ENCODE measurements around the gene RBM14. TPM values are rescaled to one million over a fixed set of nuclear protein-coding genes. Genes with fewer than 3 reads are reported as not detected.

The RBM14 gene
- total and polyA plus RNA-seq, 10 of the 15 experiments (the other 5 are each of a cell fraction or from before 2014, with no cell fraction given): 5.4 to 140 (median 44.5) TPM

DNA sequence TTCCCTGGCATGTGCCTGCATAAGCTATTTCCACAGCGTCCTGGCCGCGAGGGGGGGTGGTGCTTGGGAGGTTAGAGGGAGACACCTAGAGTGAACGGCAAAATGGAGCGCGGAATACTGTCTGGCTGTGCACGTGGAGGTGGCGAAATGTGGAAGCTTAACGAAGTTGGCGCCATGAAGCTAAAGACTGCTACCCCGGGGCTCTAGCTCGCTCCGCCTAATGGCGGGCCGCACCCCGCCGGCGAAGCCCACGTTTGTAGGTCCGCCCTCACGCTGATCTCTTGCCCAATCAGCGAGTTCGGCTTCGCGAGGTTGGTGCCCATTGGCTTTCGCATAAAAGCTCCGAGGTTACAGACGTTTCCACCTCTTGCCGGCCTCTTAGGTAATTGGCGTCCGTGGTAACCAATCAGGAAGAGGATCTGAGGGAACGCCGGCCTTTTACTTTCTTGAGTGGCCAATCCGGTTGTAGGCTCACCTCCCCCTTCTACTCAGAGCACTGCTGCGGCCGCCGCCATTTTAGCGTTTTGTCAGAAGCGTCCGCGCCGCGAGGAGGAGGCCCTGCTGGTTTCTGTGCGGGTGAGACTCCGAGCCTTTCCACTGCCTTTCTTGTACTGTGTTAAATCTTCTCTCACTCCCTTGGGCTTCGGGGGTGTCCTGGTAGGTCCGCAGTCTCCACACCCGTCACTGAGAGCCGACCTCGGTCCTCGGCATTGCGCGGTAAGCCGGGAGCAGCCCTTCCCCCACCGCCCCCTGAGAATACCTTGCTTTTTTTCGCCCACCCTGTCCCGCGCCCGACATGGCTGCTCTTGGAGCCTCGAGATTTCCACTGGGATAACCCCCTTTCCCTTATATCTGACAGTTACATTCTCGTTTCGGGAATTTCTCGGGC, 22.0 kb downstream of the RBM14 start, which contains the start of gene RBM4 (continued):
- TF ChIP-seq BCLAF1 (IDR thresholded peaks at IDR 0.05) (no peak), TAF1 (IDR thresholded peaks at IDR 0.05; ENCODE audit: borderline replicate concordance, low read depth, low read length) (peak; percentile 88), ZNF274 (IDR thresholded peaks at IDR 0.05; ENCODE audit: insufficient read depth, insufficient read length) (no peak), TCF3 (IDR thresholded peaks at IDR 0.05; ENCODE audit: borderline replicate concordance, insufficient read depth, low read depth, low read length) (peak; percentile 38; the same call in 1 of the 2 replicates), NR2C1 (IDR thresholded peaks at IDR 0.05) (peak; percentile 55), ZNF384 (IDR thresholded peaks at IDR 0.05; ENCODE audit: borderline replicate concordance, low read depth, low read length) (no peak), DPF2 (IDR thresholded peaks at IDR 0.05) (peak; percentile 94), MYB (IDR thresholded peaks at IDR 0.05; ENCODE audit: borderline replicate concordance, low read depth, low read length) (no peak), KLF5 (IDR thresholded peaks at IDR 0.05; ENCODE audit: partially characterized antibody) (no peak)
- TF ChIP-seq, protein P1, sequence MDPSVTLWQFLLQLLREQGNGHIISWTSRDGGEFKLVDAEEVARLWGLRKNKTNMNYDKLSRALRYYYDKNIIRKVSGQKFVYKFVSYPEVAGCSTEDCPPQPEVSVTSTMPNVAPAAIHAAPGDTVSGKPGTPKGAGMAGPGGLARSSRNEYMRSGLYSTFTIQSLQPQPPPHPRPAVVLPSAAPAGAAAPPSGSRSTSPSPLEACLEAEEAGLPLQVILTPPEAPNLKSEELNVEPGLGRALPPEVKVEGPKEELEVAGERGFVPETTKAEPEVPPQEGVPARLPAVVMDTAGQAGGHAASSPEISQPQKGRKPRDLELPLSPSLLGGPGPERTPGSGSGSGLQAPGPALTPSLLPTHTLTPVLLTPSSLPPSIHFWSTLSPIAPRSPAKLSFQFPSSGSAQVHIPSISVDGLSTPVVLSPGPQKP (IDR thresholded peaks at IDR 0.05; ENCODE audit: low read depth, low read length): no peak
